HepG2 (cell line): ENCODE data around the gene CHN2. TPM values are rescaled to one million over a fixed set of nuclear protein-coding genes. Genes with fewer than 3 reads are reported as not detected.

Experiments used
- ATAC-seq: fragments of 200-7000 bp; cut with Tn5 transposase; 3 replicates; pipeline ENCODE4 v1.9.1; 2020; ENCODE audit warnings: mild to moderate bottlenecking, moderate library complexity
- BruUV-seq: library from RNA; stranded (reverse); fragments of 400-500 nt; replicated peaks from 2 replicates; lab custom pipeline; 2021; lab: Mats Ljungman, UMichigan
- CTCF ChIA-PET: fragments of 300-600 bp; formaldehyde crosslinking; extraction: SDS; loops from one replicate; lab custom pipeline; 2021; ENCODE audit warnings: low total read pairs, inconsistent platforms, low intra/inter-chr PET ratio; lab: Yijun Ruan, JAX
- POLR2A ChIA-PET: fragments of 350-600 bp; sonication (Branson Sonifier 250); formaldehyde crosslinking; loops from one replicate; lab custom pipeline; 2020; ENCODE audit warnings: antibody characterized with exemption, inconsistent platforms; lab: Yijun Ruan, JAX
- DNase-seq: peaks from one replicate; pipeline ENCODE4 v3.0.0-alpha.2; 2015; ENCODE audit warnings: low spot score
- FAIRE-seq: peaks from 3 replicates; lab custom pipeline; 2011; peaks lifted over from hg19 to GRCh38; lab: Jason Lieb, UNC
- H2AFZ ChIP-seq: one replicate; pipeline ENCODE4 v1.6.1; 2011; ENCODE audit warnings: low read length, inconsistent platforms
- H3K27ac ChIP-seq: fragments of 300-600 bp; 3 replicates; pipeline ENCODE4 v1.8.0; 2011; ENCODE audit warnings: mixed run types, mild to moderate bottlenecking, mixed read lengths, low read length, inconsistent platforms; ENCODE audit not compliant: insufficient read depth; ENCODE audit errors: extremely low read length
- H3K27me3 ChIP-seq, 2 experiments: fragments of 200-600 bp in 1 of 2; 2 replicates in 1 of 2; 3 replicates in 1 of 2; pipeline versions ENCODE4 v1.6.0 to v1.8.0; 2011; ENCODE audit warnings: low read length in 2 of 2, mild to moderate bottlenecking in 2 of 2, moderate library complexity in 2 of 2, inconsistent platforms in 1 of 2; ENCODE audit not compliant: insufficient read depth in 2 of 2, control insufficient read depth in 1 of 2
- H3K36me3 ChIP-seq, 2 experiments: fragments of 200-600 bp in 1 of 2; replicated peaks in 1 of 2; 2 replicates in 1 of 2; 3 replicates in 1 of 2; pipeline versions ENCODE4 v1.5.1 to v1.8.0; 2011; ENCODE audit warnings: low read length in 2 of 2, inconsistent platforms in 1 of 2; ENCODE audit not compliant: insufficient read depth in 2 of 2, control insufficient read depth in 1 of 2
- H3K4me1 ChIP-seq: 2 replicates; pipeline ENCODE4 v1.5.1; 2012; ENCODE audit warnings: low read length, inconsistent platforms; ENCODE audit not compliant: insufficient read depth
- H3K4me2 ChIP-seq: 2 replicates; pipeline ENCODE4 v1.6.0; 2011; ENCODE audit warnings: low read depth, low read length, inconsistent platforms
- H3K4me3 ChIP-seq, 3 experiments: fragments of 200-600 bp in 1 of 3; sonication (generic), shearing (Covaris generic) in 1 of 3; replicated peaks in 1 of 3; 2 replicates each; pipeline ENCODE4 v1.5.1; 2011 to 2016; ENCODE audit warnings: low read length in 3 of 3, inconsistent platforms in 2 of 3, low read depth in 2 of 3, mild to moderate bottlenecking in 2 of 3, control low read depth in 1 of 3, mixed read lengths in 1 of 3; ENCODE audit not compliant: insufficient read depth in 1 of 3
- H3K79me2 ChIP-seq: one replicate; pipeline ENCODE4 v1.6.1; 2011; ENCODE audit warnings: low read length, inconsistent platforms; ENCODE audit not compliant: insufficient read depth
- H3K9ac ChIP-seq: 2 replicates; pipeline ENCODE4 v1.6.0; 2011; ENCODE audit warnings: mild to moderate bottlenecking, low read depth, low read length, inconsistent platforms; ENCODE audit not compliant: insufficient read depth
- H3K9me3 ChIP-seq: 2 replicates; pipeline ENCODE4 v1.5.1; 2012; ENCODE audit warnings: mild to moderate bottlenecking, low read length
- H4K20me1 ChIP-seq: 2 replicates; pipeline ENCODE4 v1.6.0; 2011; ENCODE audit warnings: inconsistent platforms, mild to moderate bottlenecking, low read length, moderate library complexity; ENCODE audit not compliant: insufficient read depth
- AKAP8 ChIP-seq: sonication (generic); formaldehyde crosslinking; IDR thresholded peaks from 2 replicates; pipeline ENCODE4 v1.5.1; 2020; ENCODE audit warnings: mild to moderate bottlenecking, missing genetic modification reagents
- CBX2 ChIP-seq, 2 experiments: fragments of 200-600 bp in 1 of 2; sonication (generic); formaldehyde crosslinking in 1 of 2; IDR thresholded peaks; 2 replicates each; pipeline versions ENCODE4 v1.7.0 to v1.8.1; 2018 to 2022; ENCODE audit warnings: low read depth in 2 of 2, low read length in 1 of 2, mild to moderate bottlenecking in 1 of 2, missing genetic modification reagents in 1 of 2
- HDAC2 ChIP-seq: sonication (generic); formaldehyde crosslinking; IDR thresholded peaks from 2 replicates; pipeline ENCODE4 v1.4.0; 2020; ENCODE audit warnings: missing genetic modification reagents
- KDM5B ChIP-seq: sonication (generic); formaldehyde crosslinking; IDR thresholded peaks from 2 replicates; pipeline ENCODE4 v1.4.0; 2020; ENCODE audit warnings: missing genetic modification reagents, mild to moderate bottlenecking, borderline replicate concordance
- NFIB ChIP-seq: sonication (generic); formaldehyde crosslinking; IDR thresholded peaks from 2 replicates; pipeline ENCODE4 v1.9.0; 2021; ENCODE audit warnings: missing genetic modification reagents, mild to moderate bottlenecking, borderline replicate concordance
- PITX1 ChIP-seq: sonication (generic); formaldehyde crosslinking; IDR thresholded peaks from 2 replicates; pipeline ENCODE4 v1.5.1; 2020; ENCODE audit warnings: mild to moderate bottlenecking, missing genetic modification reagents
- ZNF136 ChIP-seq: sonication (generic); formaldehyde crosslinking; IDR thresholded peaks from 2 replicates; pipeline ENCODE4 v1.8.1; 2022; ENCODE audit warnings: low read depth, mild to moderate bottlenecking, moderate library complexity, missing genetic modification reagents
- ZNF225 ChIP-seq: sonication (generic); formaldehyde crosslinking; IDR thresholded peaks from 2 replicates; pipeline ENCODE4 v1.4.0; 2020; ENCODE audit warnings: mild to moderate bottlenecking, missing genetic modification reagents
- ZNF460 ChIP-seq: sonication (generic); formaldehyde crosslinking; IDR thresholded peaks from 2 replicates; pipeline ENCODE4 v1.5.1; 2020; ENCODE audit warnings: missing genetic modification reagents, mild to moderate bottlenecking, borderline replicate concordance
- ZNF652 ChIP-seq: IDR thresholded peaks from 2 replicates; pipeline ENCODE4 v1.6.1; 2016; ENCODE audit warnings: low read depth, borderline replicate concordance
- ZNF720 ChIP-seq: sonication (generic); formaldehyde crosslinking; IDR thresholded peaks from 2 replicates; pipeline ENCODE4 v1.4.0; 2020; ENCODE audit warnings: missing genetic modification reagents
- ZNF878 ChIP-seq: sonication (generic); formaldehyde crosslinking; IDR thresholded peaks from 2 replicates; pipeline ENCODE4 v1.8.1; 2023; ENCODE audit warnings: mild to moderate bottlenecking, missing genetic modification reagents, moderate library complexity
- WGBS: methylation state at CpG from one replicate; pipeline ENCODE4 v1.1.6; 2017; ENCODE audit warnings: low lambda C conversion rate; 5-methylcytosine and 5-hydroxymethylcytosine counted together
- in situ Hi-C: cut with HindIII; loops from 2 replicates; pipeline ENCODE4 v1.10.0; 2017; ENCODE audit warnings: low pct_unique_long_range_greater_than_20kb; ENCODE audit not compliant: extremely low pct_ligation_motif_present
- intact Hi-C: fragments of 100-400 bp; cut with micrococcal nuclease; formaldehyde crosslinking; loops from one replicate; pipeline ENCODE4 v1.10.0; 2022; ENCODE audit not compliant: unreplicated experiment
- polyA plus RNA-seq, 8 experiments: library from polyadenylated mRNA; depleted of rRNA in 3 of 8; stranded (reverse) in 7 of 8; unstranded in 1 of 8; fragments of >200 nt; fragmentation: Illumina TruSeq in 4 of 8; extraction: Trizol in 4 of 8; gene quantifications; 2 replicates each; pipeline versions ENCODE4 v1.2.1 to v1.2.3, GENCODE V29; 2011 to 2016; ENCODE audit warnings: low read depth in 4 of 8, missing spikeins in 1 of 8, mixed read lengths in 1 of 8; ENCODE audit not compliant: insufficient read depth in 1 of 8
- total RNA-seq, 5 experiments: library from RNA; depleted of rRNA; stranded (reverse); fragments of >200 nt; fragmentation: Illumina TruSeq; extraction: Trizol; gene quantifications; 2 replicates each; pipeline ENCODE4 v1.2.3, GENCODE V29; 2016; ENCODE audit warnings: low read depth in 1 of 5
- TF ChIP-seq, protein P1 (sequence below): fragments of 450-650 bp; IDR thresholded peaks from 2 replicates; pipeline ENCODE4 v1.6.1; 2017

The CHN2 gene
- total and polyA plus RNA-seq, 2 of the 13 experiments (the other 11 are each of a cell fraction or from before 2014, with no cell fraction given): 23.5 to 30.5 TPM

GRCh38 chr7:29421010-29421956 lies 226.7 kb downstream of the CHN2 start:
- H3K4me2 ChIP-seq: no peak overlapping the region
- ChIA-PET POLR2A (no interaction called here), CTCF (no interaction called here)
- H3K36me3 ChIP-seq: peaks cover 0 to 7% of the 10 kb centered on the region in 2 experiments; a peak in 2 of 5 replicates
- H3K4me3 ChIP-seq: no peak overlapping the region
- no peaks in the 10 kb centered on the region for H3K9me3 ChIP-seq
- ATAC-seq (no peak), FAIRE-seq (no peak), DNase-seq (no peak)
- H2AFZ ChIP-seq: no peak overlapping the region
- no peak overlapping the region for H3K27ac ChIP-seq
- WGBS: 93% methylated on average over 12 of the region's 12 CpGs
- intact Hi-C loops (no loop called here), in situ Hi-C loops (no loop called here)
- H3K4me1 ChIP-seq: no peaks in the 10 kb centered on the region
- no TSS peak for BruUV-seq
- H3K79me2 ChIP-seq: no peaks in the 10 kb centered on the region
- TF ChIP-seq ZNF225 (CRISPR knock-in tag) (no peak), NFIB (CRISPR knock-in tag) (no peak), ZNF460 (no peak), CBX2 (IDR thresholded peaks at IDR 0.05; ENCODE audit: low read depth, low read length) (no peak), CBX2 (CRISPR knock-in tag; IDR thresholded peaks at IDR 0.05; ENCODE audit: low read depth) (no peak), ZNF136 (no peak), AKAP8 (CRISPR knock-in tag) (no peak), KDM5B (no peak), ZNF878 (CRISPR knock-in tag) (no peak), ZNF652 (CRISPR knock-in tag) (no peak), ZNF720 (CRISPR knock-in tag) (no peak), HDAC2 (CRISPR knock-in tag) (no peak), PITX1 (CRISPR knock-in tag) (no peak)
- TF ChIP-seq, protein P1, sequence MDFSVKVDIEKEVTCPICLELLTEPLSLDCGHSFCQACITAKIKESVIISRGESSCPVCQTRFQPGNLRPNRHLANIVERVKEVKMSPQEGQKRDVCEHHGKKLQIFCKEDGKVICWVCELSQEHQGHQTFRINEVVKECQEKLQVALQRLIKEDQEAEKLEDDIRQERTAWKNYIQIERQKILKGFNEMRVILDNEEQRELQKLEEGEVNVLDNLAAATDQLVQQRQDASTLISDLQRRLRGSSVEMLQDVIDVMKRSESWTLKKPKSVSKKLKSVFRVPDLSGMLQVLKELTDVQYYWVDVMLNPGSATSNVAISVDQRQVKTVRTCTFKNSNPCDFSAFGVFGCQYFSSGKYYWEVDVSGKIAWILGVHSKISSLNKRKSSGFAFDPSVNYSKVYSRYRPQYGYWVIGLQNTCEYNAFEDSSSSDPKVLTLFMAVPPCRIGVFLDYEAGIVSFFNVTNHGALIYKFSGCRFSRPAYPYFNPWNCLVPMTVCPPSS: no peak
- no peaks in the 10 kb centered on the region for H4K20me1 ChIP-seq
- H3K27me3 ChIP-seq: no peaks in the 10 kb centered on the region
- no peak overlapping the region for H3K9ac ChIP-seq
